GM12801 (cell line): Measurements from ENCODE around the gene CLEC4F.

Experiments used
- TF ChIP-seq, protein P1 (sequence below): IDR thresholded peaks from one replicate; pipeline ENCODE4 v1.5.1; 2011; ENCODE audit warnings: control low read depth; ENCODE audit not compliant: insufficient read length; ENCODE audit errors: extremely low read depth

The CLEC4F gene

DNA sequence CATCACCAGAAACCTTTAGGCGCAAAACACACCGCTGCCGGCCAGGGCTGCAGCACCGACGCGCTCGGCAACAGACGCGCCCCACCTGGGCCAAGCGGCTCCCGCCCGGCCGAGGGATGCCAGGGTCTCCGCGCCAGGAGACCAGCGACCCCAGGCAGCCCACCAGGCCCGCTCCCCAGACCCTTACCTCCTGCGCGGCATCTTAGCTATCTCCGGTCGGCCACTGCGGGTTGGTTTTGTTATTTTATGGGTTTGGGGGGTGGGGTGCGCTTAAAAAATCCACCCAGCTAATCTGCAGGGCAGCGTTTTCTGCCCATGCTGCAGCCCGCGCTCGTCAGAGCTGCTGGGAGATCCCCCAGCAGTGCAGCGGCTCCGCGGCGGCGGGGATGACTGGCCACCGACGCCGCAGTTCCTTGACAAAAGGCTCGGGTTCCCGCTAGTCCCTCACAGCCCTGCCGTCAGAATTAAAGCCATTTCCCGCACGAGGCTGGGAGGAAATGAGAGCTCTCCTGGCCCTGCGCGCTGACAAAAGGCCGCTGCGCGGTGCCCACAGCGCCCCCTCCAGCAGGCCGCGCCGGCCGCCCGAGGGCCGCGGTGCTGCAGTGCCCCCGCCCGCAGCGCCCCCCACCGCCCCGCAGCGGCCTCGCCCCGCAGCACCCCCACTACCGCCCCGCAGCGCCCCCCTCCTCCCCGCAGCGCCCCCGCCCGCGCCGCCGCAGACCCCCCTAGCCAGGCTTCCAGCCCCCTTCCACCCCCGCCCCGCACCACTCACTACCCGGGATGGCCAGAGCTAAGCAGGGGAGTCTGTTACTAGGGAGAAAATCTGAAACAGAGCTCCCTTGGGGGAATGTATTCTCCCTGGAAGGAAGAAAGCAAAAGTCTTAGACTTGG, 52.5 kb downstream of the CLEC4F start, which contains the start of gene ADD2:
Gene ADD2 (minus strand): TSS at position 502 of the 891 bp plus-strand sequence. CDS start 61,792 bp downstream, outside the sequence.
- TF ChIP-seq, protein P1, sequence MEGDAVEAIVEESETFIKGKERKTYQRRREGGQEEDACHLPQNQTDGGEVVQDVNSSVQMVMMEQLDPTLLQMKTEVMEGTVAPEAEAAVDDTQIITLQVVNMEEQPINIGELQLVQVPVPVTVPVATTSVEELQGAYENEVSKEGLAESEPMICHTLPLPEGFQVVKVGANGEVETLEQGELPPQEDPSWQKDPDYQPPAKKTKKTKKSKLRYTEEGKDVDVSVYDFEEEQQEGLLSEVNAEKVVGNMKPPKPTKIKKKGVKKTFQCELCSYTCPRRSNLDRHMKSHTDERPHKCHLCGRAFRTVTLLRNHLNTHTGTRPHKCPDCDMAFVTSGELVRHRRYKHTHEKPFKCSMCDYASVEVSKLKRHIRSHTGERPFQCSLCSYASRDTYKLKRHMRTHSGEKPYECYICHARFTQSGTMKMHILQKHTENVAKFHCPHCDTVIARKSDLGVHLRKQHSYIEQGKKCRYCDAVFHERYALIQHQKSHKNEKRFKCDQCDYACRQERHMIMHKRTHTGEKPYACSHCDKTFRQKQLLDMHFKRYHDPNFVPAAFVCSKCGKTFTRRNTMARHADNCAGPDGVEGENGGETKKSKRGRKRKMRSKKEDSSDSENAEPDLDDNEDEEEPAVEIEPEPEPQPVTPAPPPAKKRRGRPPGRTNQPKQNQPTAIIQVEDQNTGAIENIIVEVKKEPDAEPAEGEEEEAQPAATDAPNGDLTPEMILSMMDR, result no peak

DNA sequence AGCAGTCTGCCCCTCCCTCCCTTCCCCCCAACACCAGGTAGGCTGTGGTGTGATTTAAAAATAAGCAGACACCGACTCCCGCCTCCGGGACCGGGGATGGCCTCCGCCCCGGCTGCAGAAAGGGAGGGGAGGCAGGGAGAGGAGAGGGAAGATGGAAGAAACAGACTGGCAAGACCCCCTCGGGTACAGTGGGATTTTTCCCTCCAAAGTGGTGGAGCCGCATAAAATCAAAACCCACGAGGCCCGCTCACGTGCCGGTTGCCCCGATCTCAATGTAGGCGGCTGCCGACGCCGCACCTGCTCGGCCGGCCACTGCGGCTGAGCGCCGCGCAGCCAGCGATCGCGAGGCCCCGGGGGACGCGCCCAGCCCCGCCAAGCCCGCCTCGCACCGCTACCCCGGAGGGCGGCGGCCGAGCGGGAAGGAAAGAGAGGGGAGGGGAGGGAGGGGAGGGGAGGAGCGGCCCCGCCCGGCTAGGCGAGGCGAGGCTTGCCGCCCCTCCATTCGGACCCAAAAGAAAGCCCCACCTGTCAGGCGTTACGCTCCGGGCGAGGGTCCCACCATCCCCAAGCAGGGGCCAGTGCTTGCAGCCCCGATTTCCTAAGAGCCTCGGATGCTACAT, 53.2 kb downstream of the CLEC4F start:
- TF ChIP-seq, protein P1, result no peak

DNA sequence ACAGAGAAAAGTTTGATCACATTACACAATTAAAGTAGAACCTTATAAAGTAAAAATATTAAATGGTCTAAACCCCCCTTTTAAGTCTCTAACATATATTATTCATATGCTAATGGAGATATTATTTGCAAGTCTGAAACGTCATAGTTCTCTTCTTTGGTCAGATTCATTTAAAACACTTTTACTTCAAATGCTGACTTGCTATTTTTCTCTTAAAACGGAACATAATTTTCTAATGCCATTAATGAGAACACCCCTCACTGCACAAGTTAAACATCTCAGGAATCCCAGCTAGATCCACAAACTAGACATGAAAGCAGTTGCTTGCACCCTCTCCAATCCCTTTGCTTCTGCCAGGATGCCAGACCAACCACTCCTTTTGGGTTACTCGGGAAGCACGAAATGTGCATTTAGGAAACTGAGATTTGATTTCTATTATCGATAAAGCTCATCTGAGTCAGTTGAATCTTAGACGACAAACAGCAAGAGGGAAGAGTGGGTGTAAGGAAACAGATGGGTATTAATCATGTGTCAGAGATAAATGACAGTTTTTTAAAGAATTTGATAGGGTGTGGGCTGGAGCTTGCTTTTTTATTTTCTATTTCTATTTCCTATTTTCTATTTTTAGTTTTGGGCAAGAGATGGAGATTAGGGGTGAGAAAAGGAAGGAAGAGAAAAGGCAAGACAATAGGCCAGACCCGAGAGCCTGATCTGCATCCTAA, 53.9 kb downstream of the CLEC4F start:
- TF ChIP-seq, protein P1, result no peak

DNA sequence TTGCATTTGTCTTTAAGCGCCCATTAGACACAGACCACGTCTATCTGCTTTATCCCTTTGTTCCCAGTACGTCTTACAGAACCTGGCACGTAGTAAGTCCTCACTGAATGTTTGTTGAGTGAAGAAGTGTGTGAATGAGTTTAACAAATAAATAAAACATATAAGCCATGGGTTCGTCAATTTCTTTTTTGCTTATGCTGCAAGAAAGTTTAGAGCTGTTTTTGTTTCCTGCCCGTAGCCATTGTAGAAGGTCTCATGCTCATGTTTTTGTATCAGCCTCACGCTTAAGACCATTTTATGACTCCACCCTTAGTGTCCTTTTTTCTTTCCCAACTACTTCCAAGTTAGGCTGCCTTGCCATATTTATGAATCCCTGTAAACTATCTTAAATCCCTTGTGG, 54.9 kb downstream of the CLEC4F start:
- TF ChIP-seq, protein P1, result no peak

DNA sequence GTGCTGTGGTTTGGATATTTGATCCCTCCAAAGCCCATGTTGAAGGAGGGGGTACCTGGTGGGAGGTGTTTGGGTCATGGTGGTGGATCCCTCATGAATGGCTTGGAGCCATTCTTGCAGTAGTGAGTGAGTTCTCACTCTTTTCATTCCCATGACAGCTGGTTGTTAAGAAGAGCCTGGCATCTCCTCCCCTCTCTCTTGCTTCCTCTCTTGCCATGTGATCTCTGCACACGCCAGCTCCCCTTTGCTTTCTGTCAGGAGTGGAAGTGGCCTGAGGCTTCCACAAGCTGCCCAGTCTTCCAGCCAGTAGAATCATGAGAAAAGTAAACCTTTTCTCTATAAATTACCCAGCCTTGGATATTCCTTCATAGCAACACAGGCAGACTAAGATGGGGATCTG, 61.0 kb downstream of the CLEC4F start:
- TF ChIP-seq, protein P1, result no peak
